Measurements from ENCODE around the gene RGS9BP.
"Not testable (repeated sequence)": the region's sequence is repeated elsewhere in the genome, so short reads cannot be mapped to it uniquely, and the experiment has no call there.

Gene RGS9BP

DNA sequence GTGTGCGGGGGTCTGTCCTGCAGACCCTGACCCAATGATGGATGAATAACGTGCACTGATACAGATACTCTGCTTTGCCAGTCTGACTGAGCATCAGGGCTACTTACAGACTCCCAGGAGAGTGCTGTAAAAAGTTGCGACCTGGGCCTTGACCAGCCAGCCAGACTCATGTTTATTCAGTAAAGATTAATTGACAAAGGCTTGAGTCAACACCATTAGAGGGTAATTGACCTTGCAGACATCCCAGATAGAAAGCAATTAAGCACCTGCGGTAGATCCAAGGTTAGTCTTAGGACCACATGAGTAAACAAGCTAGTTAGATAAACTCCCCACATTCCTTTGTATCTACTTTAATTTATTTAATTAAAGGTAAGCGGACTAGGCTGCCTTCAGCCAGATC, 26.4 kb downstream of the RGS9BP start:
- H3K4me1 ChIP-seq (ENCODE audit: insufficient read depth, low read length) = peaks cover 6% of the 10 kb centered on the region; the same call in 1 of the 2 replicates
- H3K9ac ChIP-seq (ENCODE audit: low read depth, low read length) = no peak overlapping the region
- H3K36me3 ChIP-seq (ENCODE audit: insufficient read depth, low read depth, low read length) = no peaks in the 10 kb centered on the region
- H3K27me3 ChIP-seq (ENCODE audit: insufficient read depth, low read length) = no peaks in the 10 kb centered on the region
- H3K4me3 ChIP-seq (ENCODE audit: low read length) = no peak overlapping the region
- no peak overlapping the region for H3K27ac ChIP-seq (ENCODE audit: low read length)
- H3K9me3 ChIP-seq (ENCODE audit: insufficient read depth, low read depth, low read length) = peaks cover 11% of the 10 kb centered on the region; the same call in 1 of the 2 replicates

DNA sequence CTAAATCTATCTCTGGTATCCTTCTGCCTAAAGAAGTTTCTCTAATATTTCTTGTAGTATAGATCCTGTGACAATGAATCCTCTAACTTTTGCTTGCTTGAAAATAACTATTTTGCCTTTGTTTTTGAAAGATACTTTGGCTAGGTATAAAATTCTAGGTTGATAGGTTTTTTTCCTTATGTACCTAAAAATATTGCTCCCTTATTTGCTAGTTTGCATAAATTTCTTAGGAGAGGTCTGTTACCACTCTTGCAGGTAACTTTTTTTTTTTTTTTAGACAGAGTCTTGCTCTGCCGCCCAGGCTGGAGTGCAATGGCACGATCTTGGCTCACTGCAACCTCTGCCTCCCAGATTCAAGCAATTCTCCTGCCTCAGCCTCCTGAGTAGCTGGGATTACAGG, 28.4 kb downstream of the RGS9BP start:
- H3K36me3 ChIP-seq (ENCODE audit: insufficient read depth, low read depth, low read length) = not testable (repeated sequence)

GRCh38 chr19:32708457-32708856, 32.8 kb downstream of the RGS9BP start:
- H3K27ac ChIP-seq (ENCODE audit: low read length) = no peak overlapping the region
- peaks cover 5% of the 10 kb centered on the region for H3K36me3 ChIP-seq (ENCODE audit: insufficient read depth, low read depth, low read length)
- H3K27me3 ChIP-seq (ENCODE audit: insufficient read depth, low read length) = no peaks in the 10 kb centered on the region
- peaks cover 11% of the 10 kb centered on the region; the same call in 1 of the 2 replicates for H3K9me3 ChIP-seq (ENCODE audit: insufficient read depth, low read depth, low read length)
- no peak overlapping the region for H3K9ac ChIP-seq (ENCODE audit: low read depth, low read length)
- H3K4me3 ChIP-seq (ENCODE audit: low read length) = no peak overlapping the region
- H3K4me1 ChIP-seq (ENCODE audit: insufficient read depth, low read length) = no peaks in the 10 kb centered on the region

More for the DNA sequence above, 28.4 kb downstream of the RGS9BP start:
- H3K4me3 ChIP-seq (ENCODE audit: low read length); H3K9ac ChIP-seq (ENCODE audit: low read depth, low read length); H3K27me3 ChIP-seq (ENCODE audit: insufficient read depth, low read length); H3K4me1 ChIP-seq (ENCODE audit: insufficient read depth, low read length); H3K27ac ChIP-seq (ENCODE audit: low read length): not testable (repeated sequence)
- peaks cover 11% of the 10 kb centered on the region; the same call in 1 of the 2 replicates for H3K9me3 ChIP-seq (ENCODE audit: insufficient read depth, low read depth, low read length)

GRCh38 chr19:32709032-32709431, 33.4 kb downstream of the RGS9BP start:
- Histone ChIP-seq H3K9me3 (ENCODE audit: insufficient read depth, low read depth, low read length) (peaks cover 7% of the 10 kb centered on the region; the same call in 1 of the 2 replicates), H3K4me3 (ENCODE audit: low read length) (no peak overlapping the region), H3K27me3 (ENCODE audit: insufficient read depth, low read length) (no peaks in the 10 kb centered on the region), H3K4me1 (ENCODE audit: insufficient read depth, low read length) (no peaks in the 10 kb centered on the region), H3K36me3 (ENCODE audit: insufficient read depth, low read depth, low read length) (peaks cover 5% of the 10 kb centered on the region), H3K27ac (ENCODE audit: low read length) (no peak overlapping the region), H3K9ac (ENCODE audit: low read depth, low read length) (no peak overlapping the region)

DNA sequence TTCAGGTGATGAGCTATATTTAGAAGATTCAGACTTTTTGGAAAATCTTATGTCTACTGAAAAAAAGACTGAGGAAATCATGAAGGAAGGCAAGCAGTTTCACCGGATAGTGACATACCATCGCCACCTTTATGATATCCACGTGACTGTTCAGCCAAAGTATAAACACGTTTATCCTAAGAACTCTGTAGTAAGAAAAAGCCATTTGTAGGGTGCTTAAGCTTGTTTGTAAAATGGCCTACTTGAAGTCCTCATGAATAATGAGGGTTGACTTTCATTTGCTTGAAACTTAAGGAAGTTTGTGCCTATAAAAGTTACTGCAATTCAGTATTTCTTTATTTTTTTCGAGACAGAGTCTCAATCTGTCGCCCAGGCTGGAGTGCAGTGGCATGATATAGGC, 36.1 kb downstream of the RGS9BP start:
- H3K9me3 ChIP-seq (ENCODE audit: insufficient read depth, low read depth, low read length) = no peaks in the 10 kb centered on the region
- no peak overlapping the region for H3K4me3 ChIP-seq (ENCODE audit: low read length)
- H3K36me3 ChIP-seq (ENCODE audit: insufficient read depth, low read depth, low read length) = peaks cover 5% of the 10 kb centered on the region
- no peaks in the 10 kb centered on the region for H3K27me3 ChIP-seq (ENCODE audit: insufficient read depth, low read length)
- H3K27ac ChIP-seq (ENCODE audit: low read length) = no peak overlapping the region
- no peaks in the 10 kb centered on the region for H3K4me1 ChIP-seq (ENCODE audit: insufficient read depth, low read length)
- no peak overlapping the region for H3K9ac ChIP-seq (ENCODE audit: low read depth, low read length)

- H3K9me3 ChIP-seq (ENCODE audit: insufficient read depth, low read depth, low read length); H3K27me3 ChIP-seq (ENCODE audit: insufficient read depth, low read length); H3K4me1 ChIP-seq (ENCODE audit: insufficient read depth, low read length); H3K9ac ChIP-seq (ENCODE audit: low read depth, low read length); H3K4me3 ChIP-seq (ENCODE audit: low read length); H3K27ac ChIP-seq (ENCODE audit: low read length); H3K36me3 ChIP-seq (ENCODE audit: insufficient read depth, low read depth, low read length): not testable (repeated sequence)
Measured at GRCh38 chr19:32716203-32716602, 40.6 kb downstream of the RGS9BP start.

GRCh38 chr19:32717496-32717895, 41.8 kb downstream of the RGS9BP start:
- no peak overlapping the region for H3K27ac ChIP-seq (ENCODE audit: low read length)

DNA sequence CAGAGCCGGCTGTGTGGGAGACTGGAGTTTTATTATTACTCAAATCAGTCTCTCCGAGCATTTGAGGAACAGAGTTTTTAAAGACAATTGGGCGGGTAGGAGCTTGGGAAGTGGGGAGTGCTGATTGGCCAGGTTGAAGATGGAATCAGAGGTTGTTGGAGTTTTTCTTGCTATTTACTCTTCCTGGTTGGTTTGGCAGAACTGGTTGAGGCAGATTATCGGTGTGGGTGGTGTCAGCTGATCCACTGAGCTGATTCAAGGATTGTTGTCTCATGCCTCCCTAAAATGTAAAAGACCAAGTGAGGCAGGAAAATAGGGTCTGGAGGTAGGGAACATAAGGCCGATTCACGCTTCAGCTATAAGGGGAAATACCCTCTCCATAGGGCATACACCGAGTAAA, 42.6 kb downstream of the RGS9BP start:
- Histone ChIP-seq H3K27ac (ENCODE audit: low read length) (no peak overlapping the region), H3K9me3 (ENCODE audit: insufficient read depth, low read depth, low read length) (no peaks in the 10 kb centered on the region), H3K36me3 (ENCODE audit: insufficient read depth, low read depth, low read length) (no peaks in the 10 kb centered on the region), H3K4me3 (ENCODE audit: low read length) (no peak overlapping the region), H3K27me3 (ENCODE audit: insufficient read depth, low read length) (no peaks in the 10 kb centered on the region), H3K4me1 (ENCODE audit: insufficient read depth, low read length) (no peaks in the 10 kb centered on the region; the same call in 1 of the 2 replicates), H3K9ac (ENCODE audit: low read depth, low read length) (no peak overlapping the region)

More at GRCh38 chr19:32717496-32717895, 41.8 kb downstream of the RGS9BP start:
- H3K36me3 ChIP-seq (ENCODE audit: insufficient read depth, low read depth, low read length) = peaks cover 4% of the 10 kb centered on the region; the same call in 1 of the 2 replicates
- no peak overlapping the region for H3K9ac ChIP-seq (ENCODE audit: low read depth, low read length)
- H3K9me3 ChIP-seq (ENCODE audit: insufficient read depth, low read depth, low read length) = no peaks in the 10 kb centered on the region
- no peaks in the 10 kb centered on the region for H3K27me3 ChIP-seq (ENCODE audit: insufficient read depth, low read length)
- H3K4me1 ChIP-seq (ENCODE audit: insufficient read depth, low read length) = no peaks in the 10 kb centered on the region; the same call in 1 of the 2 replicates
- no peak overlapping the region for H3K4me3 ChIP-seq (ENCODE audit: low read length)

- Histone ChIP-seq H3K4me3 (ENCODE audit: low read length) (no peak within 1 kb of the TSS), H3K9ac (ENCODE audit: low read depth, low read length) (no peak within 1 kb of the TSS), H3K27me3 (ENCODE audit: insufficient read depth, low read length) (no peaks in the 10 kb centered on the region), H3K27ac (ENCODE audit: low read length) (no peak within 1 kb of the TSS), H3K9me3 (ENCODE audit: insufficient read depth, low read depth, low read length) (no peaks in the 10 kb centered on the region), H3K4me1 (ENCODE audit: insufficient read depth, low read length) (no peaks in the 10 kb centered on the region; the same call in 1 of the 2 replicates), H3K36me3 (ENCODE audit: insufficient read depth, low read depth, low read length) (no peaks in the 10 kb centered on the region)
Measured at GRCh38 chr19:32719611-32720059, 44.0 kb downstream of the RGS9BP start, which contains the start of gene TDRD12. TSS of gene TDRD12 (plus strand) at chr19:32719767. CDS start at chr19:32720073, 306 bp downstream.

DNA sequence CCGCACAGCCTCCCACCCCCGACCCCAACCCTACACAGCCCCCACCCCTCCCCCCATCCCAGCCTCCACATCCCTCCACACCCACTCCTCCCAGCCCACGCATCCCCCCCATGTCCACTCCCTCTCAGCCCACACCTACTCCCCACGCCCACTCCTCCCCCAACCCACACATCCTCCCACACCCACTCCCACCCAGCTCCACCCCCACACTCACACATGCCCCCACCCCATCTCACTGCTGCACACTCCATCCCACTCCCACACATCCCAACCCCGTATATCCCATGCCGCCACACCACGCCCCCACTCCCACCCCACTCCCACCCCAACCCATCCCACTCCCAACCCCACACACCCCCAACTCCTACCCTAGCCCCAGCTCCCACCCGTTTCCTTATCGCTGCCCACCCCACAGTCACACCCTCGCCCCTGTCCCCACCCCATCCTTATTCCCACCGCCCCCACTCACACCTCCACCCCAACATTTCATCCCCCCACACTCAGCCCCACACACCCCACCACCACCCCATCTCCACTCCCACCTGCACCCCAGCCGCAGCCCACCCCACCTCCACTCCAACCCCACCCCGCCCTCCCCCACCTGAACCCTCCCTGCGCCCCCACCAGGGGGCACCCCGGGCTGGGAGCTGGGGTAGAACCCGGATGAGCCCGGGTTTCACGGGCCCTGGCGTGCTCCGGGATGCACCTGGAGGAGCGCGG, 44.7 kb downstream of the RGS9BP start:
- Histone ChIP-seq H3K36me3 (ENCODE audit: insufficient read depth, low read depth, low read length) (no peaks in the 10 kb centered on the region), H3K9me3 (ENCODE audit: insufficient read depth, low read depth, low read length) (no peaks in the 10 kb centered on the region), H3K27ac (ENCODE audit: low read length) (no peak overlapping the region), H3K4me3 (ENCODE audit: low read length) (no peak overlapping the region), H3K9ac (ENCODE audit: low read depth, low read length) (no peak overlapping the region), H3K27me3 (ENCODE audit: insufficient read depth, low read length) (no peaks in the 10 kb centered on the region), H3K4me1 (ENCODE audit: insufficient read depth, low read length) (no peaks in the 10 kb centered on the region; the same call in 1 of the 2 replicates)

- no peak overlapping the region for H3K27ac ChIP-seq (ENCODE audit: low read length)
- no peaks in the 10 kb centered on the region; the same call in 1 of the 2 replicates for H3K4me1 ChIP-seq (ENCODE audit: insufficient read depth, low read length)
- H3K4me3 ChIP-seq (ENCODE audit: low read length) = no peak overlapping the region
- no peaks in the 10 kb centered on the region for H3K27me3 ChIP-seq (ENCODE audit: insufficient read depth, low read length)
- no peak overlapping the region for H3K9ac ChIP-seq (ENCODE audit: low read depth, low read length)
- H3K36me3 ChIP-seq (ENCODE audit: insufficient read depth, low read depth, low read length) = no peaks in the 10 kb centered on the region
- H3K9me3 ChIP-seq (ENCODE audit: insufficient read depth, low read depth, low read length) = no peaks in the 10 kb centered on the region
Measured at GRCh38 chr19:32720936-32721250, 45.2 kb downstream of the RGS9BP start.

Measured in iPS-20b (cell line).